Measurements from ENCODE around the gene BRI3BP.

The BRI3BP gene

DNA sequence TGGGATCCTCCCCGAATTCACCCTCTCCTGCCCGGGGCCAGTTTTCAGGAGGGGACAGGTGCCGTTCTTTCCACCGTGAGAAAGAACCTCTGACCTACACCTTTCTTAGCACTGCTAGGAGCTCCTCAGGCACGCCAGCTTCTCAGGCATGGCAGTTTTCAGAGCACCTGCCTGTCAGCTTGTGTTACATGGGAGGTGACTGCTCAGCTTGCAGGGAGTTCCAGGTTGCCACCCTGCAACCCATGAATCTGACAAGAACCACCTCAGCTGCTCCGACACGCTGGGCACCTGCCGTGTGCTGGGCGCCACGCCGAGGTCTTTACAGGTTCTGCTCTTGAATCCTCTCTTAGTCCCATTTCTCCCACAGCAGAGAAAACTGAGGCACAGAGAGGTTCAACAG is 12.9 kb downstream of the BRI3BP start:
- TF ChIP-seq, protein P1, sequence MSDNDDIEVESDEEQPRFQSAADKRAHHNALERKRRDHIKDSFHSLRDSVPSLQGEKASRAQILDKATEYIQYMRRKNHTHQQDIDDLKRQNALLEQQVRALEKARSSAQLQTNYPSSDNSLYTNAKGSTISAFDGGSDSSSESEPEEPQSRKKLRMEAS (IDR thresholded peaks at IDR 0.05; ENCODE audit: low read depth, low read length) = no peak
- TF ChIP-seq POLR2A (IDR thresholded peaks at IDR 0.05; ENCODE audit: extremely low read depth, insufficient read length) = no peak
- TF ChIP-seq, protein P2, sequence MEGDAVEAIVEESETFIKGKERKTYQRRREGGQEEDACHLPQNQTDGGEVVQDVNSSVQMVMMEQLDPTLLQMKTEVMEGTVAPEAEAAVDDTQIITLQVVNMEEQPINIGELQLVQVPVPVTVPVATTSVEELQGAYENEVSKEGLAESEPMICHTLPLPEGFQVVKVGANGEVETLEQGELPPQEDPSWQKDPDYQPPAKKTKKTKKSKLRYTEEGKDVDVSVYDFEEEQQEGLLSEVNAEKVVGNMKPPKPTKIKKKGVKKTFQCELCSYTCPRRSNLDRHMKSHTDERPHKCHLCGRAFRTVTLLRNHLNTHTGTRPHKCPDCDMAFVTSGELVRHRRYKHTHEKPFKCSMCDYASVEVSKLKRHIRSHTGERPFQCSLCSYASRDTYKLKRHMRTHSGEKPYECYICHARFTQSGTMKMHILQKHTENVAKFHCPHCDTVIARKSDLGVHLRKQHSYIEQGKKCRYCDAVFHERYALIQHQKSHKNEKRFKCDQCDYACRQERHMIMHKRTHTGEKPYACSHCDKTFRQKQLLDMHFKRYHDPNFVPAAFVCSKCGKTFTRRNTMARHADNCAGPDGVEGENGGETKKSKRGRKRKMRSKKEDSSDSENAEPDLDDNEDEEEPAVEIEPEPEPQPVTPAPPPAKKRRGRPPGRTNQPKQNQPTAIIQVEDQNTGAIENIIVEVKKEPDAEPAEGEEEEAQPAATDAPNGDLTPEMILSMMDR (IDR thresholded peaks at IDR 0.05; ENCODE audit: low read depth, low read length) = no peak
- TF ChIP-seq MYC (IDR thresholded peaks at IDR 0.05; ENCODE audit: low read depth, low read length) = no peak
- no peak overlapping the region for H3K4me3 ChIP-seq (ENCODE audit: low read depth, low read length)

DNA sequence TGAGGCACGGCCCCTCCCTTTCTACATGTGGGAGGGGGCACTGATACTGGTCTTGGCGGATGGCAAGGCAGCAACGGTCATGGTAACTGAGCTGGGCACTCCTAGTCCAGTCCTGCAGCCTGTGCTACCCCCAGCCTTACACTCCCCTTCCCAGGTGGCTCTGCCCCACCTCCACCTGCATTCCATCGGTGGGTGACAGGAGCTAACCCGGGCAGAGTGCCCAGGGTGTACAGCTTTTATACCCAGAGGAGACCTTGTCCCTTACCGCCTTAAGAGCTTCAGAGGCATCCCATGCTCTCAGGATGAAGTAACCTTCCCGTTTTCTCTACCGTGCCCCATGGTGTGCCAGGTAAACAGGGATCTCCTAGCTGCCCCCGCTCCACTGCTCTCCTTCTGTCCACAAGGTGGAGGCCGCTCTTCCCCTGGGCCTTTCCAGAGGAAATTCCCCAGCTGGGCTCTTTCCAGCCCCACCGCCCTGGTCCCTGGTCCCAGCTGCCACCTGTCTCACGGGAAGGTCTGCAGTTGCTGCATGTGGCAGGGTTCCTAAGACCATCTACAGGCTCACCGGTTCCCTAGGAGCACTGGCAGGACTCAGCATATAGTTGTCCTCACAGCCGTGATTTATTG is 20.5 kb downstream of the BRI3BP start:
- H3K4me3 ChIP-seq (ENCODE audit: low read depth, low read length) = no peak overlapping the region
- TF ChIP-seq, protein P1 (IDR thresholded peaks at IDR 0.05; ENCODE audit: low read depth, low read length) = no peak
- TF ChIP-seq POLR2A (IDR thresholded peaks at IDR 0.05; ENCODE audit: extremely low read depth, insufficient read length) (no peak), MYC (IDR thresholded peaks at IDR 0.05; ENCODE audit: low read depth, low read length) (no peak)
- TF ChIP-seq, protein P2 (IDR thresholded peaks at IDR 0.05; ENCODE audit: low read depth, low read length) = no peak
- no peak for DNase-seq (ENCODE audit: low read depth)

More for the DNA sequence above, 12.9 kb downstream of the BRI3BP start:
- DNase-seq (ENCODE audit: low read depth) = no peak

DNA sequence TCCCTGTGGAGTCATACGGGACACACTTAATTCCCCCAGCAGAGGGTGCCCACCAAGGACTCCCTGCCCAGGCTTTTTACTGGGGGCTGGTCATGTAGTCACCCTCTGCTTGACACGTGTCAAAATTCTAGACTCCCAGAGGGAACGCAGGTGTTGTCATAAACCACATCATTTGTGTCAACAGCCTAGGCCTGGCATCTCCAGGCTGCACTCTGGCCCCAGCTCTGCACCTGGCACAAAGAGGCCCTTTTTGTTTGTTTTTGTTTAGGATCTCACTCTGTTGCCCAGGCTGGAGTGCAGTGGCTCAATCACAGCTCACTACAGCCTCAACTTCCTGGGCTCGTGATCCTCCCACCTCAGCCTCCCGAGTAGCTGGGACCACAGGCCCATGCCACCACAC is 21.1 kb downstream of the BRI3BP start:
- TF ChIP-seq MYC (IDR thresholded peaks at IDR 0.05; ENCODE audit: low read depth, low read length) = no peak
- TF ChIP-seq, protein P1 (IDR thresholded peaks at IDR 0.05; ENCODE audit: low read depth, low read length) = no peak
- TF ChIP-seq, protein P2 (IDR thresholded peaks at IDR 0.05; ENCODE audit: low read depth, low read length) = no peak
- no peak for TF ChIP-seq POLR2A (IDR thresholded peaks at IDR 0.05; ENCODE audit: extremely low read depth, insufficient read length)
- no peak overlapping the region for H3K4me3 ChIP-seq (ENCODE audit: low read depth, low read length)
- no peak for DNase-seq (ENCODE audit: low read depth)

DNA sequence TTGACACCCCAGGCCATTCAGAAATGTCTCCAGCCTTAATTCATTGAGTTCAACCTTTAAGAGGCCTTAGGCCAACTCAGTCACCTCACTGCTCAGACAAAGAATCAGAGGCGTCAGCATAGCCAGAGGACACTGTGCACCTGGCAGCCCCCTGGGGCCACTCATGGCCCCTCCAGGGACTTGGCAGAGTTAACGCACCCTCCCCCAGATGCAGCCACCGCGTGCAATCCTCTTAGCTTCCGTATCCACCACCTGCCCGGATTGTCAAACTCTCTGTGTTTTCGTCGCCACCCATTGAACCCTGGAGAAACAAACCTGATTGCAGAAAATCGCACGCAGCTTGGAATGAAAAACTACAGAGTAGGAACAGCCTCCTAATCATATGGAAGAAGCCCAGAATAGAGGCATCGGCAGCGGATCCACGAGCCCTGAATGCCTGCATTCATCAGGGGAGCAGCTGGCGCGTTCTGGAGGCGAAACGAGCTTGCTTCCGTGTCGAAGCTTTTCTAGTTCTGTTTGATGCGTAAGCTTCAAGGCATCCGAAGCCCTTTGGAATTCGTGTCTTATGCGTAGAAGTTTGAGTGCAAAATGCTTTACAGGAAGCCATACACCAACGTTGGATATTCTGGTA is 22.4 kb downstream of the BRI3BP start:
- TF ChIP-seq POLR2A (IDR thresholded peaks at IDR 0.05; ENCODE audit: extremely low read depth, insufficient read length) (no peak), MYC (IDR thresholded peaks at IDR 0.05; ENCODE audit: low read depth, low read length) (no peak)
- TF ChIP-seq, protein P1 (IDR thresholded peaks at IDR 0.05; ENCODE audit: low read depth, low read length) = no peak
- TF ChIP-seq, protein P2 (IDR thresholded peaks at IDR 0.05; ENCODE audit: low read depth, low read length) = no peak
- no peak overlapping the region for H3K4me3 ChIP-seq (ENCODE audit: low read depth, low read length)
- DNase-seq (ENCODE audit: low read depth) = no peak

DNA sequence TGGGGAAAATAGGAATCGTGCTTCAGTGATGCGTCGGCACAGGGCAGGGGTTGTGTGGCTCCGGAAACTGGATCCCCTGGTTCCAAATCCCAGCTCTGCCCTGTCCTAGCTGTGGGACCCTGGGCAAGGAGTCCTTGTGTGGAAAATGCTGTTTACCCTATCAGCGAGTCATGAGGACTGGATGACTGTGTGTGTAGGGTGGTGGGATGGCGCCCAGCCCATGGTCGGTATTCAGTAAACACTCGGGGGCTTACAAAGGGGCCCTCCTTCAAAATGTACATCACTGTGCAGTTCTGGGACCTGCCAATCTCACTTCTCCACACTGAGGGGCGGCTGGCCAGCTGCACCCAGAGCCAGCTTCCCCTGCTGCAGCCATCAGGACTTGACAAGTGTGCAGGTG is 24.4 kb downstream of the BRI3BP start:
- TF ChIP-seq, protein P2 (IDR thresholded peaks at IDR 0.05; ENCODE audit: low read depth, low read length) = no peak
- no peak for TF ChIP-seq POLR2A (IDR thresholded peaks at IDR 0.05; ENCODE audit: extremely low read depth, insufficient read length)
- TF ChIP-seq, protein P1 (IDR thresholded peaks at IDR 0.05; ENCODE audit: low read depth, low read length) = no peak
- TF ChIP-seq MYC (IDR thresholded peaks at IDR 0.05; ENCODE audit: low read depth, low read length) = no peak
- no peak for DNase-seq (ENCODE audit: low read depth)
- H3K4me3 ChIP-seq (ENCODE audit: low read depth, low read length) = no peak overlapping the region

All from NB4 (cell line).